HCT116 (cell line): Measurements from ENCODE around the gene ADGRL3. TPM values are rescaled to one million over a fixed set of nuclear protein-coding genes. Genes with fewer than 3 reads are reported as not detected.

ENCODE experiments used
- ATAC-seq: fragments of 200-7000 bp; cut with Tn5 transposase; 2 replicates; pipeline ENCODE4 v1.9.1; 2020; ENCODE audit warnings: mild to moderate bottlenecking, moderate library complexity
- BruUV-seq: library from RNA; stranded (reverse); fragments of 400-500 nt; replicated peaks from 2 replicates; lab custom pipeline; 2021; lab: Mats Ljungman, UMichigan
- CTCF ChIA-PET: fragments of 300-600 bp; sonication (Branson Sonifier 250); formaldehyde crosslinking; loops from one replicate; lab custom pipeline; 2021; ENCODE audit warnings: antibody characterized with exemption; lab: Charles Lee
- POLR2A ChIA-PET: fragments of 300-600, 350-600 bp; sonication (Branson Sonifier 250); formaldehyde crosslinking; loops from one replicate; lab custom pipeline; 2021; ENCODE audit warnings: antibody characterized with exemption; lab: Charles Lee
- RAD21 ChIA-PET, 2 experiments: fragments of 300-600 bp; sonication (Branson Sonifier 250); formaldehyde crosslinking; loops; one replicate each; lab custom pipeline; 2023; ENCODE audit warnings: low total read pairs in 2 of 2; ENCODE audit not compliant: uncharacterized antibody in 2 of 2, unreplicated experiment in 2 of 2, low non-redundant PET in 1 of 2; lab: Charles Lee
- DNase-seq: peaks from one replicate; pipeline ENCODE4 v3.0.0-alpha.2; 2010; ENCODE audit warnings: low read depth, low spot score
- H2AFZ ChIP-seq: fragments of 200-600 bp; shearing (Covaris generic), sonication (generic); 2 replicates; pipeline ENCODE4 v1.6.1; 2017; ENCODE audit warnings: low read depth, mixed run types, mixed read lengths, antibody characterized with exemption, low read length; ENCODE audit not compliant: poor library complexity, severe bottlenecking
- H3K27ac ChIP-seq: 2 replicates; pipeline ENCODE4 v1.5.1; 2012; ENCODE audit warnings: low read depth, low read length
- H3K27me3 ChIP-seq: fragments of 200-600 bp; sonication (generic); 2 replicates; pipeline ENCODE4 v1.6.1; 2016; ENCODE audit warnings: mixed run types, low read length, mixed read lengths; ENCODE audit not compliant: insufficient read depth
- H3K36me3 ChIP-seq, 2 experiments: fragments of 200-500 bp in 1 of 2; fragments of 200-600 bp in 1 of 2; sonication (Bioruptor generic) in 1 of 2; sonication (generic) in 1 of 2; 2 replicates each; pipeline versions ENCODE4 v1.5.1 to v1.6.1; 2014 to 2016; ENCODE audit warnings: low read length in 2 of 2, inconsistent platforms in 1 of 2, mixed read lengths in 1 of 2, mixed run types in 1 of 2; ENCODE audit not compliant: insufficient read depth in 2 of 2, control insufficient read depth in 1 of 2
- H3K4me1 ChIP-seq, 2 experiments: fragments of 200-600 bp in 1 of 2; sonication (generic) in 1 of 2; 2 replicates each; pipeline versions ENCODE4 v1.5.1 to v1.6.1; 2012 to 2017; ENCODE audit warnings: low read length in 2 of 2, inconsistent platforms in 1 of 2, mild to moderate bottlenecking in 1 of 2, mixed read lengths in 1 of 2, mixed run types in 1 of 2, moderate library complexity in 1 of 2; ENCODE audit not compliant: insufficient read depth in 2 of 2, control insufficient read depth in 1 of 2
- H3K4me2 ChIP-seq: fragments of 200-600 bp; sonication (generic); 2 replicates; pipeline ENCODE4 v1.6.1; 2017; ENCODE audit warnings: mixed run types, low read length, mixed read lengths
- H3K4me3 ChIP-seq, 2 experiments: fragments of 200-600 bp in 1 of 2; sonication (generic) in 1 of 2; replicated peaks in 1 of 2; 2 replicates each; pipeline ENCODE4 v1.5.1; 2011 to 2016; ENCODE audit warnings: low read length in 2 of 2, control low read depth in 1 of 2, low read depth in 1 of 2, mild to moderate bottlenecking in 1 of 2, mixed read lengths in 1 of 2, mixed run types in 1 of 2
- H3K79me2 ChIP-seq: fragments of 200-600 bp; sonication (generic); 2 replicates; pipeline ENCODE4 v1.6.1; 2017; ENCODE audit warnings: mild to moderate bottlenecking, mixed run types, low read length, moderate library complexity, mixed read lengths; ENCODE audit not compliant: insufficient read depth
- H3K9ac ChIP-seq: fragments of 200-600 bp; sonication (generic); 2 replicates; pipeline ENCODE4 v1.6.1; 2016; ENCODE audit warnings: low read length, mixed read lengths
- H3K9me2 ChIP-seq: fragments of 200-600 bp; sonication (generic), shearing (Covaris generic); 2 replicates; pipeline ENCODE4 v1.6.1; 2017; ENCODE audit warnings: mixed run types, mild to moderate bottlenecking, moderate library complexity; ENCODE audit not compliant: insufficient read depth
- H3K9me3 ChIP-seq, 2 experiments: fragments of 200-500 bp in 1 of 2; fragments of 200-600 bp in 1 of 2; sonication (Bioruptor generic) in 1 of 2; sonication (generic) in 1 of 2; 2 replicates each; pipeline ENCODE4 v1.6.1; 2014 to 2017; ENCODE audit warnings: low read length in 2 of 2, mixed read lengths in 2 of 2, inconsistent platforms in 1 of 2, low read depth in 1 of 2, mild to moderate bottlenecking in 1 of 2, mixed run types in 1 of 2, moderate library complexity in 1 of 2; ENCODE audit not compliant: control insufficient read depth in 1 of 2, insufficient read depth in 1 of 2
- H4K20me1 ChIP-seq: fragments of 200-600 bp; sonication (generic), shearing (Covaris generic); 2 replicates; pipeline ENCODE4 v1.6.1; 2017; ENCODE audit warnings: mixed run types, mild to moderate bottlenecking, moderate library complexity; ENCODE audit not compliant: insufficient read depth
- ATF3 ChIP-seq: IDR thresholded peaks from 2 replicates; pipeline ENCODE4 v1.6.1; 2012
- ELF1 ChIP-seq: IDR thresholded peaks from 2 replicates; pipeline ENCODE4 v1.6.1; 2012; ENCODE audit warnings: low read depth, borderline replicate concordance
- EZH2 ChIP-seq: fragments of 200-600 bp; sonication (generic); IDR thresholded peaks from 2 replicates; pipeline ENCODE4 v1.6.1; 2017; ENCODE audit warnings: antibody characterized with exemption, mixed run types
- EZH2phosphoT487 ChIP-seq: fragments of 200-600 bp; IDR thresholded peaks from 2 replicates; pipeline ENCODE4 v1.6.1; 2018; ENCODE audit warnings: antibody characterized with exemption, borderline replicate concordance
- FOSL1 ChIP-seq: IDR thresholded peaks from 2 replicates; pipeline ENCODE4 v1.6.1; 2012; ENCODE audit warnings: low read depth
- JUND ChIP-seq: IDR thresholded peaks from 2 replicates; pipeline ENCODE4 v1.6.1; 2012
- MAX ChIP-seq: IDR thresholded peaks from 2 replicates; pipeline ENCODE4 v1.6.1; 2012
- POLR2A ChIP-seq: IDR thresholded peaks from 2 replicates; pipeline ENCODE4 v1.7.0; 2011; ENCODE audit warnings: borderline replicate concordance; ENCODE audit not compliant: insufficient read depth, insufficient read length; ENCODE audit errors: extremely low read depth
- RAD21 ChIP-seq: IDR thresholded peaks from 2 replicates; pipeline ENCODE4 v1.6.1; 2012; ENCODE audit warnings: low read depth, mild to moderate bottlenecking
- REST ChIP-seq: IDR thresholded peaks from 2 replicates; pipeline ENCODE4 v1.6.1; 2012; ENCODE audit warnings: low read depth
- SIN3A ChIP-seq: IDR thresholded peaks from 2 replicates; pipeline ENCODE4 v1.6.1; 2012; ENCODE audit warnings: low read depth
- intact Hi-C: fragments of 100-400 bp; cut with micrococcal nuclease; formaldehyde crosslinking; loops from 2 replicates; pipeline ENCODE4 v1.10.0; 2022
- total RNA-seq: library from RNA; stranded (reverse); gene quantifications from one replicate; pipeline ENCODE4 v1.2.1, GENCODE V29; 2021; ENCODE audit not compliant: unreplicated experiment

The ADGRL3 gene
- total RNA-seq, 1 experiment from 2014 or later, result not detected

GRCh38 chr4:61890321-61890720 is 690.2 kb downstream of the ADGRL3 start:
- no peaks in the 10 kb centered on the region for H3K27me3 ChIP-seq
- H3K27ac ChIP-seq, result no peak overlapping the region
- peaks cover 3 to 17% of the 10 kb centered on the region in 2 experiments; a peak in 2 of 4 replicates for H3K9me3 ChIP-seq
- CTCF ChIA-PET, result no interaction called here
- H3K36me3 ChIP-seq, result no peaks in the 10 kb centered on the region
- H2AFZ ChIP-seq, result no peak overlapping the region
- H3K9ac ChIP-seq, result no peak overlapping the region
- no peaks in the 10 kb centered on the region for H3K9me2 ChIP-seq
- POLR2A ChIA-PET, result no interaction called here
- H3K4me2 ChIP-seq, result no peak overlapping the region
- RAD21 ChIA-PET, result no interaction called here
- intact Hi-C loops, result no loop called here
- H3K4me1 ChIP-seq, result no peaks in the 10 kb centered on the region
- no TSS peak for BruUV-seq
- H3K4me3 ChIP-seq, result no peak overlapping the region
- H4K20me1 ChIP-seq, result no peaks in the 10 kb centered on the region
- H3K79me2 ChIP-seq, result no peaks in the 10 kb centered on the region
- TF ChIP-seq SIN3A, result no peak
- TF ChIP-seq JUND, result no peak
- TF ChIP-seq RAD21, result no peak
- TF ChIP-seq ATF3, result no peak
- no peak for TF ChIP-seq EZH2
- TF ChIP-seq ELF1, result no peak
- TF ChIP-seq REST, result no peak
- TF ChIP-seq FOSL1, result no peak
- TF ChIP-seq POLR2A, result no peak
- no peak for TF ChIP-seq MAX
- no peak for TF ChIP-seq EZH2phosphoT487
- TF ChIP-seq, all 23 proteins: peak for 0
- ATAC-seq, result no peak
- DNase-seq, result no peak
